T follicular helper cell (primary cell): ENCODE data around the gene SORL1.

ENCODE experiments used
- DNase-seq: peaks from one replicate; pipeline ENCODE4 v3.0.0-alpha.2; 2020; ENCODE audit warnings: low read depth

Gene SORL1

DNA sequence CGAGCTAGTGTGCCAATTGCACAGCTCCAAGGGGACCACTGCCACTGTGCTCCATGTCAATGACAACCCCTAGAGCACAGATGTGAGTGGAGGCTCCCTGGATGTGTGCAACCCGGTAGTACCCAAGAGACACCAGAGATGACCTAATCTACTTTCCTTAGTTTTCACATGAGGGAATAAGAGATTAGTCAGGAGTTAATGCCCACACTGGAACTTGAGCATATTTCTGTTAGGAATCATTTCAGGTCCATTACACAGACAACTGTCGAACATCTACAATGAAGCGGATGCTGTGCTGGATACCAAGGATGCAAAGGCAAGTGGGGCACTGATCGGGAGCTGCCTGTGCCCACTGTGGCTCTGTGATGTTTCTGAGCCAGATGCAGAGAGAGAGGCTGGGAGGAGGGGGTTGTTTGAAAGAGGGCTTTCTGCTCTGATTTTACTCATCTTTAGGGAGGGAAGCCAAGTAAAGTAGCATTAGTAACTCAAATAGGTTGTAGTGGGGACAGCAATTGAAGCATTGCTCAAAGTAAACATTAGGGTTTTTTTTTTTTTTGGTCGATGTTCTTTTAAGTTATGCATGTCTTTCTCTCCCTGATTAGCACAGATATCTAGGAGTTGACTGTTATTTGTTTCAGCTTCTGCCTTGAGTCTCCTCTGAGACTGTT is 83.1 kb downstream of the SORL1 start:
- no peak for DNase-seq

DNA sequence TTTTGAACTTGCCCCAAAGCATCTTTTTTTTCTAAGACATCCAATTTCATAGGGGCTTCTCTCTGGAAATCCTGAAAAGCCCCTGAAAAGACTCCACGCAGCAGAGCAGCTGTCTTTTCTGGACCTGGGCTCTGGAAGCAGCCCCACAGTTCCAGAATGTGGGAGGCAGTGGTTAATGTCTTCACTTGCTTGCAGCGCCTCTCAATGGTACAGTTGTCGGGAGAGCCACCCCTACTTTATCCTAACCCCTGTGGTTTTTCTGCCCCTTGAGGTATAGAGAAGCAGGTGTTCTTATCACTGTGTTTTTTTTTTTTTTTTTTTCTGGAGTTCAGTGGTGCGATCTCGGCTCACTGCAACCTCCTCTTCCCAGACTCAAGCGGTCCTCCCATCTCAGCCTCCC is 84.0 kb downstream of the SORL1 start:
- DNase-seq, result no peak

DNA sequence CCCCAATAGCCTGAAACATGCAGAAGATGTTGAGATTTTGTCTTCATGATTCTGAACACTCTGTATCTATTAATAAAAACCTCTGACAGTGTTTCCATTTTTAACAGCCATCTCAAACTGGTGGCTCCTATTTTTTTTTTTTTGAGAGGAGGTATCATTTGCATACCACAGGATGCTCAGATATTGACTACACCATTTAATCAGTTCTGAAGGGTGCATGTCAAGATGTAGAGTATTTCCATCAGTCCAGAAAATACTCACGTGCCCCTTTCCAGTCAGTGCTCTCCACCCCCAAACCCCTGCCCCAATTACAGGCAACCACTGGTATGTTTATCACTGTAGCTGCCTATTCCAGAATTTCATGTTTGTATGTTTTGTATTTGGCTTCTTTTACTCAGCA is 85.9 kb downstream of the SORL1 start:
- DNase-seq, result no peak

DNA sequence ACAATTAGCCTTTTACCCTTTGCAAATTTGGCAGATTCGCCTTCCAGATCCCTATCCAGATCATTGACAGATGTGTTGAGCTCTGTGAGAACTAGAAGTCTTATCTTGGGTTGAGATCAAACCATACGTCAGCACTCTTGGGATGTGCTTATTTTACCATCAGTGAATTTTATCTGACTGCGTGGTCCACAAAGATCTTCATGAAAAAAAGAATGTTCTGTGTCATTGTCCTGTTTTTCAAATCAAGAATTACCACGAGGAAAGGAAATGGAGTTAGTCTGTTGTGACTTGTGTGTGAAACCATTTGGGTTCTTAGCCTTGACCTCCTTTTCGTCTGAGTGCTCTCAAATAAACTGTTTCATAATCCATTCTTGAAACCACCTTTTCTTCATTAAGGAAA is 86.9 kb downstream of the SORL1 start:
- no peak for DNase-seq

DNA sequence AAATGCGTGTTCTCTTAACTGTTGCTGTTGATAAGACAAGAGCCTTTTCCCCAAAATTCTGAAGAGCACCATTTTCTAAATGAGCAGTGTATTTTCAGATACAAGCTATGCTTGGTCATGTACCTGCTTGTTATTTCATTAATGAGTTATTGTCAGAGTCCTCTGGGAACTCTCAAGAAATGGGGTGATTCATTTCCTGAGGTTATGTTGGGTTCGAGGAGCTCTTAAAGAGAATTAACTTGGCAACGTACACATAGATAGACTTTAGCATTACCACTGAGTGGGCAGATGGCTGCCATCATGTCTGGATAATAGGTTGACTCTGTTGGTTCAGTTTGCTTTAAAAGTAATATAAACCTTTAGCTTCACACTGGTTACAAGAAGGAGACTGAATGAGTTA is 88.5 kb downstream of the SORL1 start:
- no peak for DNase-seq

DNA sequence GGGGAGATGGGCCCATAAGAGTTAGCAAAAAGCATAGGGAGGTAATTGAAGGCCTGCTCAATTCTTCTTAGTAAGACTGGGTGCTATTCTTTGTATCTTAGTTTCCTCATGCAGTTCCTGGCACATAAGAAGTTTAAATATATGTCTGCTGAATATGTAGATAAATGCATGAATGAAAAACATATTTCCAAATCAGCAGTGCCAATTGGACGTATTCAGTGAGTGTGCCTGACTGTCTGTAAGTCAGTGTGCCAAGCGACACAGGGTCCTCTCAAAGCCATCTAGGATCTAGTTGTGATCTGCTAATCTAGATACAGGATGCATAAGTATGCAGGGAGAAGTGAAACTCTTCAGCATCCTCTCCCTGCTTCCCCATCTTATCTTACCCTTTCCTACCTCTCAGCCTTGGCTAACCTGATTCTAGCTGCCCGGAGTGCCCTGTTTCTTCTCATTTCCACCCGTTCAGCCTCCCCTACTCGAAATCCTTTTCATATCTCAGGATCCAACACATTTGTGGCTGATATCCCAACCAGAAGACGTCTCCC is 91.8 kb downstream of the SORL1 start:
- no peak for DNase-seq

DNA sequence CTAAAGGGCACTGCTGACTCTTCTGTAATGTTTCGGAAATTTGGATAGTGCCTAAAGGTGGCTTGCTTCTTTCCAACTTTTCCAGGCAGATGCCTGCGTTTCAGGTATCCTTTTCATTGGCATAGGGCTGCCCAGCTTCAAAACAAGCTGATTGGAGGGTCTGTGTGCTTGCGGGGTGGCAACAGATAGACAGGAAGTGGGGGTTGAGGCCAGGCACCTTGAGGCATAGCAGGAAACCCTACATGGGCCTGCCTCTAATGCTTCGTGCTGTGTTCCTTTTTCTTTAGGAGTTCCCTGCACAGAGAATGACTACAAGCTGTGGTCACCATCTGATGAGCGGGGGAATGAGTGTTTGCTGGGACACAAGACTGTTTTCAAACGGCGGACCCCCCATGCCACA is 92.8 kb downstream of the SORL1 start:
- no peak for DNase-seq

DNA sequence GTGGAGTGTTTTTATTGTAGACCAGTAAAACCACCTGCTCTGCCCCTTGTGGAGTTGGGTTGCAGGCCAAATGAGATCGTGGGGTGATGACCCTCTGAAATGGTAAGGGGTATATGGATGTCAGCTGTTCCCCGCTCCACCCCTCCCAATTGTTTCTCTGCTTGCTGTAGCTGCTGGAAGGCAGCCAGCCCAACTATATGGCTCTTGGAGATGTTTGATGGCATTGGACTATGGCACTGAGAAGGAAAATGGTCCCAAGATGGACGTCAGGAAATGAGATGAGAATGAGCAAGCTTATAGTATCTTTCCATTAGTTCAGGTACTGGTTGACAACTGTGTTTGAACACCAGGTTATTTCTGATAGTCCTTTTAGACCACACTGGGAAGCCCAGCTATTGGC is 95.5 kb downstream of the SORL1 start:
- DNase-seq, result no peak

DNA sequence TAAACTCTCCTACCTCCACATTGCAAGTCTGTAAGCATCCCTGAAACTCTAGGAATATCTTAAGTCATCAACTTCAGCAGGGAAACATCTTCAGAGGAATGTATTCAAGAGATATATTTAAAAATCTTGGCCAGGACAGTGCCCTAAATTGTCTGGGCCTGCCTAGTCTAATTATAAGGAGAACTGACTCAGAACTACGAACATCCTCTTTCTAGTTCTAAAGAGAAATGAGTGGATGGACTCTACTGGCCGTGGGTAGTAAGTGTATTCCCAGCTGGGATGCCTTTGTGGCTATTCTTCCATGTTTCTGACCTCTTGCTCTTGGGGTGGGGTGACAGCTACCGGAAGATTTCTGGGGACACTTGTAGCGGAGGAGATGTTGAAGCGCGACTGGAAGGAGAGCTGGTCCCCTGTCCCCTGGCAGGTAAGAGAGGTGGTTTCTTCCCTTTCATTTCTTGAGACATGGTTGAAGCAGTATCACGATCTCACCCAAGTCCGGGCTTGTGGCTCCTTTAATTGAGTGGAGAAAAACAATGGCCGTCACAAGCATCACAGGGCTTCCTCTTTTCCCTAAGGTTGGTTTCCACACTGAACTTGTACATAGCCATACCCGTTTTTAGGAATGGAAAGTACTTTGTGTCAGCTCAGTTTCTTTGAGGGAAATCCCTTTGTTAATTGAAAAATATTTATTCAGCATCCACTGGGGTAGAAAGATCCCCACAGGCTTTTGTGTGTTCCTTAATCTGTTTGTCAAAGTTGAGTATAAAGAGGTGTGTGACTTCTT is 98.3 kb downstream of the SORL1 start:
- no peak for DNase-seq

DNA sequence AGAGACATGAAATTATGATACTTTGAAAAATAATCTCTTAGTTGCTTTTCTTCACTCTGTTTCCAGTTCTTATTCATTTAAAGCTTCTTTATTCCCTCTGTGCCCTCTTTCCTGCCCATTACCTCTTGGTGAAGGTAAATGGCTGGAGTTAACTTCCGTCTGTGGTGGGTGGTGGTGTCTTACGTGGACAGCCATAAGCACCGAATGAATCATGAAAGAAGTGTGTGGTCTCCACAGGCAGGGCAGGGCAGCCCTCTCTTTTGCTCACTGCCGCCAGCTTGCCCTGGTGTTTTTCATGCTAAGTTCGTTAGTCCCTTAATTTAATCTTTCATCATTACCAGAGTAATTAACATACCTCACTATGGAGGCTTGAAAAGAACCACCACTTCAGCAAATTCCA is 99.3 kb downstream of the SORL1 start:
- DNase-seq, result no peak

DNA sequence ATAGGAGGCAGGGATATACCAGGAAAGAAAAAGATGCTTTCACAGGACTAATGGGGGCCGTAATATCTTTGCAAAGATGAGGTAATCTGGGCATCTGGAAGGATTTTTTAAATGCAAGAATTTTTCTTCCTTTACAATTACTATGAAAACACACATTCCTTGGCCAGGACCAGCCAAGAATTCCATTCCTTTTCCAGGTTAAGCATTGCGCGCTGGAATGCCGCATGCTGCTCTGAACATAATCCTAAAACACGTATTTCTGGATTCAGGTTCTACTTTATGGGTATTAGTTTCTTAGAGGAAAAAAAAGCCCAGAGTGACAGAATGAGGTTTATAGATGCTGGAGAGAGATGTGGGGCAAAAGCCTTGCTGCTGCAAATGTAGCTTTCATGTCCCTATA is 100.0 kb downstream of the SORL1 start:
- no peak for DNase-seq

DNA sequence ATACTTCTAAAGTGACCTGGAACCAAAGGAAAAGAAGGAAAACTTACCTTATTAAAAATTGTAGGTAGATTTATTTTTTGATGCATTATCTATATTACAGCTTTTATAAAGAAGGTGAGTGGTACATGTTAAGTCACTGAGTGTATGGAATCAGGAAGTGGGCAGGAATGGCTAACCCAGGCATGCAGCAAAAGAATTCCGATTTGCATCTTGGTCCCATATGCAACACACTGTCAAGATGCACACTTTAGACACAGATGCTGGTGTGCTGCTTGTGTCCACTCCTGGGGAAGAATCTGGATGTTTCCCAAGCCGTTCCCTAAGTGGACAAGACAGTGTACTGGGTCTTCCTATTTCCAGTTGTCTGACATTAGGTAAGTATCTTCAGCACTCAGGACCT is 100.5 kb downstream of the SORL1 start:
- DNase-seq, result no peak

DNA sequence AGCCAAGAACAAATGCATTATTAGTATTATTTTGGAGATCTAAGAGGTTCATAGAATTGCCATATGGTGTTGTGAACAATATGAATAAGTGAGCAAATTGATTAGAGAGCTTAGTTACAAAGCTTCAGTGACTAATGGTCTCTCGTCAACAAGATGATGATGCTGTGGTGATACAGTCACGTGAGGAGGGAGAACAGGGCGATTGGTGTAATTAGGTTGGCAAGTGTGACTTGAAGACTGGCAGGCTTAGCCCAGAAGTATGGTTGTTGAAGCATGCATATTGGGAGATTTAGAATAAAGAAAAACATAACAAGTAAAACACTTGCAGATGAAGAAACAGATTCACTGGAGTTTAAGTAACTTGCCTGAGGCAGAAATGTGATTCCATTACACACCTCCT is 101.3 kb downstream of the SORL1 start:
- DNase-seq, result no peak

DNA sequence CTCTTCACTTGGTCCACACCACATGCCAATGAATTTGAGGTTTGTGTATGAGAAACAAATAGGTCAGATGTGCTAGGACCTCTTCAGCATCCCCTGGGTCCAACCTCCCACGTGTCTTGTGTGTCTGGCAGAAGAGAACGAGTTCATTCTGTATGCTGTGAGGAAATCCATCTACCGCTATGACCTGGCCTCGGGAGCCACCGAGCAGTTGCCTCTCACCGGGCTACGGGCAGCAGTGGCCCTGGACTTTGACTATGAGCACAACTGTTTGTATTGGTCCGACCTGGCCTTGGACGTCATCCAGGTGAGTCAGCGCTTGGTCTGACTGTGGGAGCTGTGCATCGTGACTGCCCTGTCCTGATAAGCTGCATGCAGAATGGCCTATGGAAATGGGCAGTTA is 101.7 kb downstream of the SORL1 start:
- no peak for DNase-seq

DNA sequence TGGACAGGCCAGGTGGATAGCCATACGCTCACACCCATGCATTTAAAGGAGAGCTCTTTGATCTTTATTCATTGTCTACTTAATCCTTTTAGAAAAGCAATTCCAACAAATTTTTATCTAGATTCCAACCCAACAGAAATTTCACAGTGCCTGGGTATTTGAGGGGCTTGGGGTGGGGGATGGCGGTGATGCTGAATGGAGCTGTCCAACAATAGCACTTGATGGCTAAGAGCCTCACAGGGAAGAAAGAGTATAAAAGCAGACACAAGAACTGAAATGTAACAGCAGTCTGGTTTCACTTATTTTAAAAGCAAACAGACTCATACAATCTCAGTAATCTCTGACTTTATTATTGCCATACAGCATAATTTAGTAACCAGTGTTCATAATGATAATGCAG is 102.4 kb downstream of the SORL1 start:
- DNase-seq, result no peak

DNA sequence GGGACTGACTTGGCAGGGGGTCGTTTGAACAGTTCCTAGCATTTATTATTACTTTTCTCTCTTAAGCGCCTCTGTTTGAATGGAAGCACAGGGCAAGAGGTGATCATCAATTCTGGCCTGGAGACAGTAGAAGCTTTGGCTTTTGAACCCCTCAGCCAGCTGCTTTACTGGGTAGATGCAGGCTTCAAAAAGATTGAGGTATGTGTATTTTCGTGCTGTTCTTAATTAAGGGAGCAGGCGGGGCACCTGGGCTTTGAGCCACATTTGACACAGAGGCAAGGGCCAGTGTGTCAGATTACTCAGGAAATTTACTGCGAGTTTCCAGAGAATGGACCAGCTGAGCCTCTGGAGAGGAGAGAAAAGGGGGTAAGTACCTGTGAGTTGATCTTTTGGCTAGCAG is 103.0 kb downstream of the SORL1 start:
- DNase-seq, result no peak

DNA sequence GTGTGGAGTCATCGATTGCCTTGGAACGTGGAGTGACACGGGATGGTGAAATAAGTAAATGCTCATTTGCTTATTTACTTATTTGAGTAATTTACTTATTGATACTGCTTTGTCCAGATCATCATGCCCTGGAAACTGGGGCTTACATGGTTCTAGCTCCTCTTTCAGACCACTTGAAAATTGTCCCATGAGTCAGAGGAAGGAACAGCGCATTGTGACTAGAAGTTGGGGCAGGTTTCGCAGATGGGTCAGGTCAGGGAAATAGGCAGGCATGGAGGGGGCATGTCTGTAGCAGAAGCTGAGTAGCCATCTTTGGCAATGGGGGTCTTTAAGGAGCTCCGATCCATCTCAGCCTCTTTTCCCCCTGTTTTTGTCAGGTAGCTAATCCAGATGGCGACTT is 104.8 kb downstream of the SORL1 start:
- DNase-seq, result no peak

DNA sequence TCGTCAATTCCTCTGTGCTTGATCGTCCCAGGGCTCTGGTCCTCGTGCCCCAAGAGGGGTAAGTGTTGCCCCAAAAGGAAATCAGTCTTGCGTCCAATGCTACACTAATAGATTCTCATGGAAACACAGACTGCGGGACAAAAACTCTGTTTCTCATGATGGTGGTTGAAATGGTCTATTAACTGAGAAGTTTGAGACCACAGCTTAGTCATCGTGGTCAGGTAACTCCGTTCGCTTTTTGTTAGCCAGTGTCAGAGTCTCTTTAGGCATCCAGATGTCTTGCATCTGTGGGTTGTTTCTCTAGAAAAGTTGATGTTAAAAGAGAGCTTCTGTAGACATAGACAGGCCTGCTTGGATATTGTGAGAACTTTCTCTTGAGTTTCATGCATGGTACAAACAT is 105.2 kb downstream of the SORL1 start:
- DNase-seq, result no peak

DNA sequence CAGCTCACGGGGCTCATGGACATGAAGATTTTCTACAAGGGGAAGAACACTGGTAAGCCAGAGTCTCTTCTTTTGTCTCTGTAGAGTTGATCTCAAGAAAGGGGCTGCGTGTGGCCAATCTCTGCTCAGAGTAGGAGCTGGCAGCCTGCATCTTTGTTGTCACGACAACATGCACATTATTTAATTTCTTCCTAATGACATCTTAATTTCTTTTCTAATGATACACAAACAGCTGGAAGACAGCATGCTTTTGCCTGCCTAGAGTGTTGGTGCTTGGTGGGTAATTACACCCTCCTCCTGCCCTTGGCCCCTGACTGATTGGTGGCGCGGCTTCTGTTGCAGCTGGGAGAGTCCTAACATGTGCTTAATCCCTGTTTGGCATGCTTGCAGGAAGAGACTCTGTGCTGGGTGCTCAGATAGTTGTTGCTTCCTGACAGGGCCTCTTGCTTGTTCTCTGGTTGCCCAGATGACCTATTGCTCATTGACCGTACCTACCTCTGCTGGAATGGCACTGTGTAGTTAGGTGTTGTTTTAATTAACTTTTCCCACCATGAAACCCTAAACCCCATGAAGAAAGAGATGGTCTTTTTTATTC is 107.6 kb downstream of the SORL1 start:
- DNase-seq, result no peak

DNA sequence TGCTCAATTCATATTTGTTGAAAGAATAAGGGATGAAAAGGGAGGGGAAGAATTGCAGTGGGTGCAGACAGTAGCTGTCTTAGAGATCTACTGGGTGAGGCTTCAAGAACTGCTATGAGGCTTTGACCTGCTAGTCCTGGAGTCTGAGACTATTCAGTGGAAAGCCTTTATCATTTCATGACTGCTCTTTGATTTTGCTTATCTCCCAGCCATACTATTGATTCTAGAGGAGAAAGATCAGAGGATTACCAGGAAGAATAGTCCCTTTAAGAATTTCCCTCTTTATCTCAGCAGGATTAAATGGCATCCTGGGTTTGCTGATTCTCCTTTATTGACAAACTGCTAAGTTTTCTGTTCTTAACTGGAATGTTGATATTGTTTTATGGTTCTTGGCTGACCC is 108.1 kb downstream of the SORL1 start:
- DNase-seq, result no peak

DNA sequence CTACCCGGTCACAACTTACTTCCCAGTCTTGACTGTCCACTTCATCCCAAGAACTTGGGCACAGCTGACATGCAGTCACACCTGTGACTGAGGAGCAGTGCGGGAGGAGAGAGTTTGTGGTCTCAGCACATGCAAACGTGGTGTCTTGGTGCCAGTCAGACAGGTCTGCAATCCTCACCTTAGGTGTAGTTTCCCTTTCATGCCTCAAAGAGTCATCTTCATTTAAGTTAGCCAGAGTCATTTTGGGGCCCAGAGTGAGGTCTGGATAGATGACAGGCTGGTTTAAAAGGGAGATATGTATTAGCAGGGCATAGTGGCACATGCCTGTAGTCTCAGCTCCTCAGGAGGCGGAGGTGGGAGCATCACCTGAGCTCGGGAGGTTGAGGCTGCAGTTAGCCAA is 109.1 kb downstream of the SORL1 start:
- no peak for DNase-seq

DNA sequence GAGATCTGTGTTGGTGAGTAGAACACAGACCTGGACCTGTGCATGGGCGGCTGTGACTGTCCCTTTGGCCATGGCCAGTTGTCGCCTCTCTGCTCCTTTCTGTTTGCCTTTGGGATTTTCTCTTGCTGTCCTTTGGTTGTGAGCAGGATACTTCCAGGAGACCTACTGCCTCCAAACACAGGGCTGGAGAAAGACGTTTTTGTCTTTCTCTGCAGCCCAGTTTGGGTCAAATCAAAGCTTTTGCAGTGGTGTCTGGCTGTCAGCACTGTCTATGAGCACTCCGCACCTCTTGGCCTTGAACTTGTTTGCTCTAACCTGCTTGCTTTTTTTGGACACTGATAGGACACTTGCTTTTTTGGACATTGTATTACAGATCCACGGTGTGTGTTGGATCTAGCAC is 109.6 kb downstream of the SORL1 start:
- no peak for DNase-seq

DNA sequence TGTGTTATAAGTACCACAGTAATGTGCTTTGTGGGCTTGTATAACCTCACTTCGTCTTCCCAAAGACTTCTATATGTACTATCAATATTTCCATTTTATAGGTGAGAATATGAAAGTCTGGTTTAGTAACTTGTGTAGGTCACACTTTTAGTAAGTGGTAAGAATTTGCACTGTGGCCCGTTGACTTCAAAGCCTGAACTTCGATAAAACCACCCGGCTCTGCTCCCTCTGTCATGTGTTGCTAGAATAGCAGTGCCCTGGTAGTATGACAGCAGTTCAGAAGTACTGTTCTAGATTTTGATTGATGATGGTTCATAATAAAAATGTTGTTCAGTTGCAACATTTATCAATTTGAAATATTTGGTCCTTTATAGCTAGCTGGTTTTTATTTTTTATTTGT is 110.9 kb downstream of the SORL1 start:
- no peak for DNase-seq
